HG02678 (cell line): ENCODE results near the gene KRT17.

ENCODE experiments used
- ATAC-seq: cut with Tn5 transposase; IDR thresholded peaks from one replicate; pipeline ENCODE4 v1.9.1; 2021; ENCODE audit warnings: mild to moderate bottlenecking, moderate library complexity; ENCODE audit not compliant: unreplicated experiment

The KRT17 gene

GRCh38 chr17:41624208-41625101 lies at the start of gene KRT17:
Gene KRT17 (minus strand): TSS chr17:41624575. CDS start chr17:41624509, 66 bp downstream.
- ATAC-seq, result no peak

GRCh38 chr17:41672153-41672552 lies 47.8 kb upstream of the KRT17 start:
- no peak for ATAC-seq

- ATAC-seq, result no peak
Measured at GRCh38 chr17:41667280-41668041, 43.1 kb upstream of the KRT17 start.

- peak; percentile 48 for ATAC-seq
Measured at GRCh38 chr17:41666708-41667279, 42.4 kb upstream of the KRT17 start.

GRCh38 chr17:41666237-41666641 lies 41.9 kb upstream of the KRT17 start:
- ATAC-seq, result peak; percentile 31

- ATAC-seq, result peak; percentile 64
Measured at GRCh38 chr17:41665566-41666236, 41.3 kb upstream of the KRT17 start.

- no peak for ATAC-seq
Measured at GRCh38 chr17:41664587-41665565, 40.5 kb upstream of the KRT17 start.

- no peak for ATAC-seq
Measured at GRCh38 chr17:41664172-41664457, 39.7 kb upstream of the KRT17 start.

GRCh38 chr17:41663451-41664171 lies 39.2 kb upstream of the KRT17 start:
- ATAC-seq, result no peak

- no peak for ATAC-seq
Measured at GRCh38 chr17:41660221-41660711, 35.9 kb upstream of the KRT17 start.

- no peak for ATAC-seq
Measured at GRCh38 chr17:41659427-41660212, 35.2 kb upstream of the KRT17 start.

- ATAC-seq, result no peak
Measured at GRCh38 chr17:41658846-41659245, 34.5 kb upstream of the KRT17 start.

- no peak for ATAC-seq
Measured at GRCh38 chr17:41657936-41658335, 33.6 kb upstream of the KRT17 start.

- no peak for ATAC-seq
Measured at GRCh38 chr17:41657176-41657754, 32.9 kb upstream of the KRT17 start.

- no peak for ATAC-seq
Measured at GRCh38 chr17:41656249-41657023, 32.1 kb upstream of the KRT17 start.

- ATAC-seq, result no peak
Measured at GRCh38 chr17:41655611-41656111, 31.3 kb upstream of the KRT17 start.
